ELF-1 (cell line): ENCODE results near the gene CENPC.
"Not testable (repeated sequence)": the region's sequence is repeated elsewhere in the genome, so short reads cannot be mapped to it uniquely, and the experiment has no call there.

ENCODE experiments used
- DNase-seq: peaks from one replicate; pipeline ENCODE4 v3.0.0-alpha.2; 2016; ENCODE audit warnings: low read depth, low spot score

The CENPC gene

DNA sequence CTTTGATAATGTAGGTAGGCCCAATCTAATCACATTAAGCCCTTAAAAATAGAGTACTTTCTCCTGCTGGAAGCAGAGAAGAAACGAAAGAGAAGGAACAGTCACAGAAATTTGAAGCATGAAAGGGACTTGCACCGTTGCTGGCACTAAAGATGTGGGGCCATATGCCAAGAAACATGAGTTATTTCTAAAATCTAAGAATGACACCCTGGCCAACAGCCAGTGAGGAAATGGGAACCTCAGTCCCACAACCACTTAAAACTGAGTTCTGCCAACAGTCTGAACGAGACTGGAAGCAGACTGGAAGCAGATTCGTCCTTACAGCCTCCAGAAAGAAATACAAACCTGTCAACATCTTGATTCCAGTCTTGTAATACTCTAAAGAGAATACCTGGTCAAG is 70.1 kb downstream of the CENPC start:
- DNase-seq: no peak

DNA sequence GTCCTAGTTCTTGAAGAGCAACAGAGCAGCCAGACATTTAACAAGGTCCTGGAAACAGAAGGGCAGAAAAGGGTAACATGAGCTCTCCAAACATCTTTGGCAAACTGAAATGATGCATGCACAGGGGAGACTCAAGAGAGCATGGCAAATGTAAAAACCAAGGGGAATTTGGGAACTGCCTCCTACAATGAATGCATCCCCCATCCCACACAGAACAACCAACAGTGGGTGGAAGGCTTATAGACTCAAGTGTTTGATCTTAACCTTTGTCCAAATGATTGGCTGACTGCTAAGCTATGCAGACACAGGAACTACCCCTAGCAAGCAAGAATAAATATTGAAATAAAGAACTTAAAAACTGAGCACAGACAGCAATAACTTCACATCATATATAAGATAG is 74.4 kb downstream of the CENPC start:
- DNase-seq: no peak

DNA sequence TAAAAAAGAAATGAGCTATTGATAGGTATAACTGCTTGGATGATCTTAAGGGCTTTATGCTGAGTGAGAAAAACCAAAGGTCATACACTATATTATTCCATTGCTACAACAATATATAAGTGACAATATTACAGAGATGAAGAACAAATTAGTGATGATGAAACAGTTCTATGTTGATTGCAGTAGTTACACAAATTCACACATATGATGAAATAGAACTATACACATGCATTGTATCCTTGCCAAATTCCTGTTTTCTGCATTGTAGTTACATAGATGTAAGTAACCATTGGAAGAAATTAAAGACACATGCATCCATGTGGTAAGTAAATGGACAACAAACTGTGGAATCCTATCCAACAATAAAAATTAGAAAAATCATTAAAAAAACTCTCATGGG is 76.5 kb downstream of the CENPC start:
- DNase-seq: no peak

DNA sequence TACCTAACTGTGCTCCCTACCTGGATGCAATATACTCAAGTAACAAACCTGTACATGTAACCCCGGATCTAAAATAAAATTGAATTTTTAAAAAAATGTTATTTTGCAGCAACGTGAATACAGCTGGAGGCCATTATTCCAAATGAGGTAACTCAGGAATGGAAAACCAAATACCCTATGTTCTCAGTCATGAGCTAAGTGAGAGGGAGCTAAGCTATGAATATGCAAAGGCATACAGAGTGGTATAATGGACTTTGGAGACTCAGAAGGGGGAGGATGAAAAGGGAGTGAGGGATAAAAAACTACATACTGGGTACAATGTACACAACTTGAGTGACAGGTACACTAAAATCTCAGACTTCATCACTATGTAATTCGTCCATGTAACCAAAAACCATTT is 78.6 kb downstream of the CENPC start:
- DNase-seq: no peak

DNA sequence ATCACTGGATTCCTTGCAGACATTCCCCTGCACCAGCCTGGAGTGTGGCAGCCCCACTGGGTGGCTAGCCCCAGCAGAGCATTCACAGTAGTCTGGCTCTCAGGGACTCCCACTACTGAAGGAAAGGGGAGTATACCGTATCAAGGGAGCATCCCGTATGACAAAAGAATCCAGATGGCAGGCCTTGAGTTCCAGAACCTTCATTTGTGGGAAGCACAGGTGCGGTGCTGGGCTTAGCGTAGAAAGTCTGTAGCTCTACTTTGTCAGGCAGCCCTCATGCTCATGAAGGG is 79.6 kb downstream of the CENPC start:
- DNase-seq: peak; percentile 5

DNA sequence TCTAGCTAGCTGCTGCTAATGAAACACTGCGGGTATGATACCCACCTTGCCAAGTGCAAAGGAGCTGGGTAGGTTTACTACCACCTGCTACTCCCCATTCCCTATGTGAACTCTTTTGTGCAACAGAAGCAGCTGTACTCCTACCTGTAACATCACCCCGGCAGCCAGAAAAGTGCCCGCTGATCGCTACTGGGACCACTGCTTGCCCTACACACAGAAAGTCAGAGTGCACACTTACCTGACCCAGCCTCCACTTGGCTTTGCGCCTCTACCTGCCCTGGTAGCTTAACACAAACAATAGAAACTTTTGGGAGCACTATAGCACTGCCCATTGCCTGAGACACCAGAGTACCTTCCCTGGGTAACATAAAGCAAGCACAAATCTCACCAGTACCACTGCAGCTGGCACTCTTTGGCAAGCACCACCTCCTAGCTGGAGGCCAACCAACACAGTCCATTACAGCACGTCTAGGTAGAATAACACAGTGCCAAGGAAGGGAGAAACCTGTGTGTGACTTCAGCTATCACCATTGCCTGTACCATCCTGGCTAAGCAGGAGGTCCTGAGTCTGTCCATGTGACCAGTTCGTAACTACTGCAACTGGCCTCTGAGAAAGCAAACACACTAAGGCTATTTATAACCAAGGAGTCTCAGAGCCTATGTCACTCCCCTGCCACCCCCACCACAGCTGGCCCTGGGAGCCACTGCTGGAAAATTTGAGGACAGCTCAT is 80.1 kb downstream of the CENPC start:
- DNase-seq: no peak

DNA sequence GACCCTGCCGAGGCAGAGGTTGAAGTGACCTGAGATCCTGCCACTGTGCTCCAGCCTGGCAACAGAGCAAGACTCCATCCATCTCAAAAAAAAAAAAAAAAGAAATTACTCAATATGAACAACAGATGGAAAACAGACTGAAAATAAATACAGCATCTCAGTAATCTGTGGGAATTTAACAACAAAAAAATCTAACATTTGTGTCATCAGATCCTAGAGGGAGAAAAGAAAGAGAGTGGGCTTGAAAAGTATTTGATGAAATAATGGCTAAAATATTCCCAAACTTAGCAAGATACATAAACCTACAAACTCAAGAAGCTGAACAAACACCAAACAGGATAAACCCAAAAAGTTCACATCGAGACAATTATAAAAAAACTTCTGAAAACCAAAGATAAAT is 84.7 kb downstream of the CENPC start:
- no peak for DNase-seq

DNA sequence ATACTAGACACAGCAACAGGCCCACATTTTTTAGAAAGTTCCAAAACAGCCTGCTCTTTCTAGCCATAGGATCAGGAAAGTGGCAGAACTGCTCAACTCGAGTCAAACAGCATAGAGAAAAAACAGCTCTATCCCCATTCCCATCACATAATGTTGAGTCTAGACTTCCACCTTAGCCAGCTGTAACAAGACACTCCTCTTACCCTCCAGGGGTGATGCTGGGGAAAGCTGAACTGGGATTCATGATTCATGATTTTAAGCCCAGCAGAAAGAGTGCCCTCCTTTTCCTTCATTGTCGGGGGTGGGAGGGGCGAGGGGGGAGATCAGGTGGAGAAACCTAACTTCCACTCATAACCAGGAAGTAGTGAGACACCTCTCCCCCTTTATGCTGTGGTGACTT is 86.1 kb downstream of the CENPC start:
- no peak for DNase-seq

DNA sequence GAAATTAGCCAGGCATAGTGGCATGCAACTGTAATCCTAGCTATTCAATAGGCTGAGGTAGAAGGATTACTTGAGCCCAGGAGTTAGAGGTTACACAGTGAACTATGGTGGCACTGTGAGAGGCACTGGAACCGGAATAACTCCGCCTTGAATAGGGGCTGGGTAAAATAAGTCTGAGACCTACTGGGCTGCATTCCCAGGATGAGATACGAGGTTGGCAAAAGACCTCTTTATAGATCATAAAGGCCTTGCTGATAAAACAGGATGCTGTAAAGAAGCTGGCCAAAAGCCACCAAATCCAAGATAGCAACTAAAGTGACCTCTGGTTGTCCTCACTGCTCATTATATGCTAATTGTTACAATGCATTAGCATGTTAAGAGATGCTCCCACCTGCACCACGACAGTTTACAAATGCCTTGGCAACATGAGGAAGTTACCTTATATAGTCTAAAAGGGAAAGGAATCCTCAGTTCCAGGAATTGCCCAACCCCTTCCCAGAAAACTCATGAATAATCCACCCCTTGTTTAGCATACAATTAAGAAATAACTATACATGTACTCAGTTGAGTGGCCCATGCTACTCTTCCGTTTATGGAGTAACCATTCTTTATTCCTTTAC is 88.6 kb downstream of the CENPC start:
- no peak for DNase-seq

DNA sequence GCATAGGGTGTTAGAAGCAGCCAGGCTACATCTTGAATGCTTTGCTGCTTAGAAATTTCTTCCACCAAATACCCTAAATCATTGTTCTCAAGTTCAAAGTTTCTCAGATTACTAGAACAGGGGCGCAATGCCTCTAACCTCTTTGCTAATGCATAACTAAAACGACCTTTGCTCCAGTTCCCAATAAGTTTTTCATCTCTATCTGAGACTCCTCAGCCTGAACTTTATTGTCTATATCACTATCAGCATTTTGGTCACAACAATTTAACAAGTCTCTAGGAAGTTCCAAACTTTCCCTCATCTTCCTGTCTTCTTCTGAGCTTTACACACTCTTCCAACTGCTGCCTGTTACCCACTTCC is 92.5 kb downstream of the CENPC start:
- not testable (repeated sequence) for DNase-seq

DNA sequence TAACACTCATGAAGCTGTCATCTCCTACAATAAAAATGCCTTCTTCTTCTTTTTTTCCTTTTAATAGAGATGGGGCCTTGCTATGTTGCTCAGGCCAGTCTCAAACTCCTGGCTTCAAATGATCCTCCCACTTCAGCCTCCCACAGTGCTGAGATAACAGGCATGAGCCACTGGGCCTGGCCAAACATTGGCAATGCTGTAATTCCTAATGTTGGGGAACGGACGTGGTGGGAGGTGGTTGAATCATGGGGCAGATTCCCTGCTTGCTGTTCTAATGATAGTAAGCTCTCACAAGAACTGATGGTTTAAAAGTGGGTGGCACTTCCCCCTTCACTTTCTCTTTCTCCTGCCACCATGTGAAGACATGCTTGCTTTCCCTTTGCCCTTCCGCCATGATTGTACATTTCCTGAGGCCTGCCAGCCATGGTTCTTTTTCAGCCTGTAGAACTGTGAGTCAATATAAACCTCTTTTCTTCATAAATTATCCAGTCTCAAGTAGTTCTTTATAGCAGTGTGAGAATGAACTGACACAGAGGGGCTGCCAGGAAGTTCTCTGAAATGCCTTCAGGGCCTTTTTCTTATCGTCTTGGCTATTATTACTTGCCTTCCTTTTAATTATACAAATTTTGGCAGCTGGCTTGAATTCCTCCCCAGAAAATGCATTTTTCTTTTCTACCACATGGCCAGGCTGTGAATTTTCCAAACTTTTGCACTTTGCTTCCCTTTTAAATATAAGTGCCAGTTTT is 93.0 kb downstream of the CENPC start:
- no peak for DNase-seq

DNA sequence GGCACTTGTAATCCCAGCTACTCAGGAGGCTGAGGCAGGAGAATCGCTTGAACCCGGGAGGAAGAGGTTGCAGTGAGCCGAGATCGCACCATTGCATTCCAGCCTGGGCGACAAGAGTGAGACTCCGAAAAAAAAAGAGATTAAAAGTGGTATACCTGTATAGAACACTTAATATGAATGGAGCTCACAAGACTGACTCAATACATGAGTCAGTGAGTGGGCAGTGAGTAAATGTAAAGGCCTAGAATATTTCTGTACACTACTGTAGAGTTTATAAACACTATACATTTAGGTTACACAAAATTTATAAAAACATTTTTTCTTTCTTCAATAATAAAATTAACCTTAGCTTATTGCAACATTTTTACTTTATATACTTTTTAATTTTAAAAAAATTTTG is 93.8 kb downstream of the CENPC start:
- DNase-seq: no peak

DNA sequence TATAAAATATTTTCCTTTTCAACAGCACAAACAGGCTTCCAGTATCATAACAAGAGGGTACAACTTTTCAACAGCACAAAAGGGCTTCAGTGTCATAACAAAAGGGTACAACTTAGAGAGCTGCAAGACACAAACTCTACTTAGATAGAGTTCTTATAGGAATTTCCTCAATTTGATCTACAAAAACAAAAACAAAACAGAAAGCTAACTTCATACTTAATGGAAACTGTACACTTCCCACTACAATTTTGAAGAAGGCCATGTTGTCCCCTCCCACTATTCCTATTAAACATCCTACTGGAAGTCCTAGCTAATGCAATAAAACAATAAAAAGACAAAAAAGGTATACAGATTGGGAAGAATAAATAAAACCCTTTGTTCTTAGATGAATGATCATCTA is 96.7 kb downstream of the CENPC start:
- DNase-seq: no peak

DNA sequence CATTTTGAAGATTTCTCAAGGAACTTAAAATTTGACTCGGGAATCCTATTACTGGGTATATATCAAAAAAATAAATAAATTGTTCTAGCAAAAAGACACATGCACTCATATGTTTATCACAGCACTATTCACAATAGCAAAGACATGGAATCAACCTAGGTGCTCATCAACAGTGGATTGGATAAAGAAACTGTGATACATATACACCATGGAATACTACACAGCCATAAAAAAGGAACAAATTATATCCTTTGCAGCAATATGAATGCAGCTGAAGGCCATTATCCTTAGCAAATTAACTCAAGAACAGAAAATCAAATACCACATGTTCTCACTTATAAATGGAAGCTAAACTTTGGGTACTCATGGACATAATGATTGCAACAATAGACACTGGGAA is 97.4 kb downstream of the CENPC start:
- no peak for DNase-seq

DNA sequence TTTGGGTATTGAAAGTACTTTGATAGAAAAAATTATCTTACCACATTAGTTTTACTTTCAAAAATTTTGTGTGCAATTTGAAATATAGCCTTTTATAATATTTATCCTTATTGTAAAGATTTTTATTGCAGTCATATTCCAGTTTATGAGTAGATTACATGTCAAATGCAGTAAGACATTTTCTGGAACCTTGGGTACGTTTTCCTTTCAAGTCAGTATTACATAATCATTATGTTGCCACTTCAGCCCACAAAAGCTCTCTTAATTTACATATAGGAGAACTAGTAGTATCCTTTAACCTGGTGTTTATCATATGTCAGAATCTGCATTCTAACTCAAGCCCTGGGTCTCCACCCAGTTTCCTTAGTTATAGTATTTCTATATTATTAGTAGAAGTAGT is 98.5 kb downstream of the CENPC start:
- no peak for DNase-seq

DNA sequence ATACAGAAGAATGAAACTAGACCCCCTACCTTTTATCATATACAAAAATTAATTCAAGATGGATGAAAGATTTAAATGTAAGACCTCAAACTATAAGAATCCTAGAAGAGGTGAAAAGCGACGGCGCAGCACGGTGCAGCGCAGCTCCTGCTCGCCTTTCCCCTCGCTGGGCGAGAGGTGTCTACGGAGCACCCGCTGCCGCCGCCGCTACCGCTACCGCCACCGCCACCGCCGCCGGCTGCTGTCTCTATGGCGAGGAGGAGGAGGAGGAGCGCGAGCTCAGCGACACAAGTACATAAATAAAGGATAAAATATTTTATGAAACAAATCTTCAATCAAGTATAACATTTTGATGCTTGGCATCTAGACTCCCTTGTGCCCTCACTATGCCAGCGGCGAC is 99.4 kb downstream of the CENPC start:
- DNase-seq: peak; percentile 39

DNA sequence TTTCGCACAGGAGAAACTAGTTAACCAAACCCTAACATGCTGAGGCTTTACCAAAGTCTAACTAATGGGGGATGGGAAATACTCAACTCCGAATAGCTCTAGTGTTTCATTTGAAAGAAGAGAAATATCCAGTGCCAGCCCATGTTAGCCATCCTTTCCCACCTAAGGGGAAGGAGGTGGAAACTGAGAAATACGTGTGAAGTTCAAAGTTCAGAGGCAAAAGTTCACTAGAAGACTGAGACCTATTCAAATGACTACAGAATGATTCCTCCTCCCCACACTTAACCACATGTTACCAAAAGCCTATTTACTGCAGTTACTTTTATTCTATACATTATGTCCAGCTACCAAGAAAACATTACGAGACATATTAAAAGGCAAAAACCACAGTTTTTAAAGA is 106.3 kb downstream of the CENPC start:
- no peak for DNase-seq

DNA sequence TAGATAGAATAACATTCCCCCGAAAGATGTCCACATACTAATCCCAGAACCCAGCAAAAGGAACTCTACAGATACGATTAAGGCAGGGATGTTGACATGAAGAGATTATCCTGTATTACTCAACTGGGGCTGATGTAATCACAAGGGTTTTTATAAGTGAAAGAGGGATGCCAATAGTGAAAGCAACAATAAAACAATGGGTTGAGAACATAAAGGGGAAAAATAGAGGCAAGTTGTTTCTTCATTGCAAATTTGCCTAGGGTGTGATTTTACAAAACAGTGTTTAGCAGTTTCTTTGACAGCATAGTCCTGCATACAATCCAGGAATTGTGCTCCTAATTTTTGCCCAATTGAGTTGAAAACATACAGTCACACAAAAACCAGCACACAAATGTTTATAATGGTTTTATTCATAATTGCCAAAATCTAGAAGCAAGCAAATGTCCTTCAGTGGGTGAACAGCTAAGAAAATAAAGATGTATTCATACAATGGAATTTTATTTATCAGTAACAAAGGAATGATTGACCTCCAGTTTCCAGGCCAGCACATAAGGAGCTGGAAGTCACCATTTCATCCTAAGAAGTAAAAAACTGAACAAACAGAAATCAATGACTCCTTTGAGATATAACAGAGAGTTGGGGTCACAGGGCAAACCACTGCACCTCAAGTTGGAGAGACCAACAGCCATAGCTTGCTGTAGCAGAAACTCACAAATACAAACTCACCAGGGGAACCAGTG is 107.2 kb downstream of the CENPC start:
- no peak for DNase-seq

DNA sequence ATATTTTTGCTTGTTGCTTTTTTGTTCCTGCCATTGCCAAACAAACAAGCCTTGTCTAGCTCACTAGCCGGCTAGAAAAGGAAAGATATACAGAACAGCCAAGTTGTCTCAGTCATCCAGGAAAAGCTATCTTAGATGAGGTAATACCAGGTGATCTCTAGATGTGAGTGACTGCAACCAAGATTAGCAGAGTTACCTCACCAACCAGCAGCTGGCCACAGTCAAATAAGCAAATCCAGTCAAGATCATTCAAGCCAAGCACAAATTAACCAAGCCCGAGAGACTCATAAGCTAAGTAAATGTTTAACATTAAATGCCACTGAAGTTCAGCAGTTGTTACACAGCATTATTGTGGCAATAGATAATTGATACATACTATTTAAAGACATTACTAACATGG is 108.6 kb downstream of the CENPC start:
- no peak for DNase-seq

DNA sequence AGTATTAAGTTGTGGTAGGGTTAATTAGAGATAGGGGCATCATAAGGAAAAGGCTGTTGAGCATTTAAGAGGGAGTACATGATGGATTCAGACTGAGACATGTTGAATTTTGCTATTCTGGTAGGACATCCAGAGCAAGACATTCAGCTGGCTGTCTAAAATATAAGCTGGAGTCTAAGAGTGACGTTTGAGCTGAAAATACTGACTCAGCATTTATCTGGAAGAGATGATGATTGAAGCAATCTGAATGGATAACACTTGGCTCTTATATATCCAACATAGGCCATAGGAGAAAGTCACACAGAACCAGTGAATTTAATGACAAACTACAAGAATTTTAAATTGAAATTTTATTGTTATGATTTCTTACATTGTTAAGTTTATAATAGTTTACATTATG is 114.3 kb downstream of the CENPC start:
- no peak for DNase-seq

DNA sequence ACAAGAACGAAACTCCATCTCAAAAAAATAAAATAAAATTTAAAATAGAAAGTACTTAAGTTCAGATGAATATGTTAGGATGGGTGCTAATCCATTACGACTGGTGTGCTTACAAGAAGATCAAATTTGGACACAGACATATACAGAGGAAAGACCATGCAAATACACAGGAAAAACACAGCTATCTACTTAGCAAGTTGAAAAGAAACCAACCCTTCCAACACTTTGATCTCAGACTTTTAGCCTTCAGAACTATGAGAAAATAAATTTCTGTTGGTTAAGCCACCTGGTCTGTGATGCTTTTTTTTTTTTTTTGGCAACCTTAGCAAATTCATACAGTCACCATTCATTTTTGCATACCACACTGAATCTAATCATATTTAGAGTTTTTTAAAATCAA is 116.5 kb downstream of the CENPC start:
- no peak for DNase-seq
